Brain microvascular endothelial cell (primary cell): ENCODE results near the gene BICD1.
A peak's percentile ranks its signal among the peaks of the same experiment; 100 is the strongest.

Source experiments
- DNase-seq: peaks from one replicate; pipeline ENCODE4 v3.0.0-alpha.2; 2020
- H3K27ac ChIP-seq: fragments of 250-450 bp; sonication (Bioruptor Pico); 2 replicates; pipeline ENCODE4 v1.5.1; 2020; ENCODE audit warnings: mild to moderate bottlenecking, moderate library complexity
- H3K27me3 ChIP-seq: fragments of 250-450 bp; sonication (Bioruptor Pico); replicated peaks from 2 replicates; pipeline ENCODE4 v1.5.1; 2020; ENCODE audit warnings: mild to moderate bottlenecking
- H3K36me3 ChIP-seq: fragments of 250-450 bp; sonication (Bioruptor Pico); replicated peaks from 2 replicates; pipeline ENCODE4 v1.5.1; 2020; ENCODE audit warnings: mild to moderate bottlenecking
- H3K4me3 ChIP-seq: 2 replicates; pipeline ENCODE4 v1.5.1; 2011; ENCODE audit warnings: low read depth, mild to moderate bottlenecking, control low read depth, low read length, moderate library complexity
- in situ Hi-C: cut with HindIII; loops from 2 replicates; pipeline ENCODE4 v1.10.0; 2017; ENCODE audit warnings: low sequenced_read_pairs, low pct_ligation_motif_present
- TF ChIP-seq, protein P1 (sequence below): IDR thresholded peaks from 2 replicates; pipeline ENCODE4 v1.5.1; 2011; ENCODE audit warnings: low read depth, mild to moderate bottlenecking, moderate library complexity, low read length, control low read depth, inconsistent platforms; ENCODE audit errors: missing control alignments

Gene BICD1

DNA sequence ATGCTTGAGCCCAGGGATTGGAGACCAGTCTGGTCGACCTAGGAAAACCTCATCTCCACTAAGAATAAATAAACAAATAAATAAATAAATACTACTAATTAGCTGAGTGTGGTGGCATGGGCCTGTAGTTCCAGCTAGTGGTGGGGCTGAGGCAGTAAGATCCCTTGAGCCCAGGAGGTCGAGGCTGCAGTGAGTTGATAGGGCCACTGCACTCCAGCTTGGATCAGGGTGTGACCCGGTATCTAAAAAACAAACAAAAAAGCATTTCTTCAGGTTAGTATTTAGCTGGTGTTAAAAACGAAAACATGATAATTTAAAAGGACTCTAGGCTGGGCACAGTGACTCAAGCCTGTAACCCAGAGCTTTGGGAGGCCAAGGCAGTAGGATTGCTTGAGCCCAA is 291.5 kb downstream of the BICD1 start:
- Histone ChIP-seq H3K36me3 (no peaks in the 10 kb centered on the region), H3K27me3 (no peaks in the 10 kb centered on the region), H3K4me3 (no peak overlapping the region), H3K27ac (no peak overlapping the region)
- in situ Hi-C loops = no loop called here
- TF ChIP-seq, protein P1, sequence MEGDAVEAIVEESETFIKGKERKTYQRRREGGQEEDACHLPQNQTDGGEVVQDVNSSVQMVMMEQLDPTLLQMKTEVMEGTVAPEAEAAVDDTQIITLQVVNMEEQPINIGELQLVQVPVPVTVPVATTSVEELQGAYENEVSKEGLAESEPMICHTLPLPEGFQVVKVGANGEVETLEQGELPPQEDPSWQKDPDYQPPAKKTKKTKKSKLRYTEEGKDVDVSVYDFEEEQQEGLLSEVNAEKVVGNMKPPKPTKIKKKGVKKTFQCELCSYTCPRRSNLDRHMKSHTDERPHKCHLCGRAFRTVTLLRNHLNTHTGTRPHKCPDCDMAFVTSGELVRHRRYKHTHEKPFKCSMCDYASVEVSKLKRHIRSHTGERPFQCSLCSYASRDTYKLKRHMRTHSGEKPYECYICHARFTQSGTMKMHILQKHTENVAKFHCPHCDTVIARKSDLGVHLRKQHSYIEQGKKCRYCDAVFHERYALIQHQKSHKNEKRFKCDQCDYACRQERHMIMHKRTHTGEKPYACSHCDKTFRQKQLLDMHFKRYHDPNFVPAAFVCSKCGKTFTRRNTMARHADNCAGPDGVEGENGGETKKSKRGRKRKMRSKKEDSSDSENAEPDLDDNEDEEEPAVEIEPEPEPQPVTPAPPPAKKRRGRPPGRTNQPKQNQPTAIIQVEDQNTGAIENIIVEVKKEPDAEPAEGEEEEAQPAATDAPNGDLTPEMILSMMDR = no peak
- DNase-seq = no peak

DNA sequence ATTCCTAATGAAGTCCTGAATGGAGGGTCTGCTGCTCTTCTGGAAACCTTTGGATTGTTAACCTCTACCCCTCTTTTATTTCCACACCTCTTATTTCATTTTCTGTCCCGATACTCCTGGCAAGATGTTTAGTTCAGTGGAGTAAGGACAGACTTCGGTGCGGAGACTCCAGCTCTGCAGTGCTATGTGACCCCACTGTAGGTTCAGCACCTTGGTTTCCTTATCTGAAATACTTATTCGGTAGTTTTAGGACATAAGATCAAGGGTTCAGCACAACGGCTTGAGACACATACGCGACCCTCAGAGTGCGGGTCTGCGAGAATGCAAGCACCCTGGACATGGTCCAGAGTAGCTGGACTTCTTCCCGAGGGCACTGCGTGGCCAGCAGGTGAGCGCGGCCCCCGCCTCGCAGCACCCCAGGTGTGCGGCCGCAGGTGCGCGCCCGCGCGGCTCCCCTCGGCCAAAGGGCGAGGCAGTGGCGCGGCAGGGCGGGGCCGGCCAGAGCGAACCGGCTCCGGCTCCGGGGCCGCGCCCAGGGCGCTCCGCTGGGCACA is 292.2 kb downstream of the BICD1 start:
- Histone ChIP-seq H3K27ac (no peak overlapping the region), H3K4me3 (peak overlapping the region; percentile 71), H3K27me3 (no peaks in the 10 kb centered on the region), H3K36me3 (no peaks in the 10 kb centered on the region)
- DNase-seq = no peak
- TF ChIP-seq, protein P1 = no peak
- in situ Hi-C loops = no loop called here

DNA sequence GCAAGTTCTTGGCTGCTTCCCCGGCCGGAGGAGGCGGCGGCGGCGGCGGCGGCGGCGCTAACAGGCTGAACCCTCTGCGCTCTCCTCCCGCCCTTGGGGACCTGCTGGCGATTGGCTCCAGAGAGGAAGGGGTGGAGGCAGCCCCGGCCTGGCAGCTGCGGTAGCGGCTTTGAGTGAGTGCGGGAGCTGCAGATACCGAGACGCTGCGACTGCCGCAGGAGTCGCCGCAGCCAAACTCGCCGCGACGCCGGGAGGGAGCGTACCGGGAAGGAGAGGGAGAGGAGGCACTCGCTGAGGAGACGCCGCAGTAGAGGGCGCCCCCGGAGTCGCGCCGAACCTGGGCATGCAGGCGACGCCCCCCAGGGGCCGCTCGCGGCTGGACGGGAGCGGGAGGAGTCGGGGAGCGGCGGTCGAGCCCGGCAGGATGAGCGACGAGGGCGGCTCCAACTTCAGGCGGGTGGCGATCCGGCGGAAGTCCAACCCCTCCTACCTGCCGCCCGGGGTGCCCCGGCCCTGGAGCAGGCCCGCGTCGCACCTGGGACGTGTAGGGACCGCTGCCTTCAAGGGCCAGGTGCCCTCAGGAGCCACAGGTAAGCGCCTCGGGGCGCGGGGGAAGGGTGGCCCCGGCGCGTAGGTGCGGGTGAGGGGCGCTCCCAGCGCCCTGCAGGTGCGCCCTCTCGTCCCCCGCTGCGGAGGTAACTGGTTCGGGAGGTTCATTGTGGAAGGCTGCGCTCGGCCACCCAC is 292.9 kb downstream of the BICD1 start, which contains the start of gene FGD4:
Gene FGD4 (plus strand): TSS at position 189 of the 744 bp plus-strand sequence.
- in situ Hi-C loops = no loop called here

DNA sequence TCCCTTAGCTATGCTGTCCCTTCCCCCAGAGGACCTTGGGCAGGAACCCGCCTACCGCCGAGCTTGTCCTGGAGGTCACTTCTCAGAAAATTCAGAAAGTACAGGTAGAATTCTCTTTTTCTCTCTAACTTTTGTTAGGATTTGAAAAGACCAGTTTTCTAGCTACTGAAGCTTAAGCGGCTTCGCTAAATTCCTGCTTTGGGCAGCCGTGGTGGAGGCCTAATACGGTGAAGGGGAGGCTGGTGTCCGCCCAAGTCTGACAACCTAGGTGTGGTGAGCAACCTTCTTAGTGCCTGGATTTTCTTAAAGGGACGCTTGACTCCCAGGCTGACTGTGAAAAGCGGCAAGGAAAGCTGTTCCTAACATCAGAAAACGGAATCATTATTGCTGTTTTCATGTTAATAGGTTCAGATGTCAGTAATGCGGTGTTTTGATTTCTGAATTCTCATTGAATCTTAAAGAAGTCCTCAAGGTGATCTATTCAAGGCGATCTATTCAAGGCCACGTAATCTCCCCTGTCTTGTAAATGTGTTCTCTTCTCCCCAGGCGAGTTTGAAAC is 293.5 kb downstream of the BICD1 start:
- Histone ChIP-seq H3K27me3 (no peaks in the 10 kb centered on the region), H3K27ac (no peak overlapping the region), H3K4me3 (peak overlapping the region; percentile 71), H3K36me3 (no peaks in the 10 kb centered on the region)
- DNase-seq = no peak
- TF ChIP-seq, protein P1 = no peak
- in situ Hi-C loops = no loop called here

More for the DNA sequence above, 292.9 kb downstream of the BICD1 start, which contains the start of gene FGD4:
- H3K27ac ChIP-seq = no peak within 1 kb of the TSS
- peak; percentile 55 for DNase-seq
- TF ChIP-seq, protein P1 = peak; percentile 49
- no peaks in the 10 kb centered on the region for H3K36me3 ChIP-seq
- H3K4me3 ChIP-seq = peak within 1 kb of the TSS; percentile 71
- no peaks in the 10 kb centered on the region for H3K27me3 ChIP-seq

DNA sequence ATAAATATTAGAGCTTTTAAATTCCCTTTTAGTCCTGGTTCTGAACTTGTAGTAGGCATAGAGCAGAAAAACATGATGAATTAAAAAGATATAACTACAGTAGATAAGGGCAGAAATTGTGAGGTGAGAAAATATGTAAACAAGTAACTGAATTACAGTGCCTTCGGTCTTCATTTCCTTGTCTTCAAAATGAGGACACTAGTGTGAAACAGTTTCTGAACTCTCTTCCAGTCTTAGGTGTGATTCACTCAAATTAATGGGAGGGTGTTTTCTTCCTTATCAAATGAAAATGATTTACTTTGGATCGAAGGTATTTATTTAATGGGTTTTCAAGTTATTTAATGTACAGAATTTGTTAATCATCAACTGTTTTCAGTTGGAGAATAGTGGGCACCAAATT is 294.2 kb downstream of the BICD1 start:
- in situ Hi-C loops = no loop called here

More for the DNA sequence above, 294.2 kb downstream of the BICD1 start:
- Histone ChIP-seq H3K27ac (no peak overlapping the region), H3K36me3 (no peaks in the 10 kb centered on the region), H3K4me3 (no peak overlapping the region), H3K27me3 (no peaks in the 10 kb centered on the region)
- TF ChIP-seq, protein P1 = no peak
- no peak for DNase-seq
